GM19452 (cell line): ENCODE results near the gene CADM1.

Experiments used
- ATAC-seq: cut with Tn5 transposase; IDR thresholded peaks from one replicate; pipeline ENCODE4 v1.9.1; 2021; ENCODE audit not compliant: unreplicated experiment

The CADM1 gene

GRCh38 chr11:115129473-115130289 is 374.5 kb downstream of the CADM1 start:
- ATAC-seq: no peak

GRCh38 chr11:115128226-115128625 is 376.0 kb downstream of the CADM1 start:
- no peak for ATAC-seq

DNA sequence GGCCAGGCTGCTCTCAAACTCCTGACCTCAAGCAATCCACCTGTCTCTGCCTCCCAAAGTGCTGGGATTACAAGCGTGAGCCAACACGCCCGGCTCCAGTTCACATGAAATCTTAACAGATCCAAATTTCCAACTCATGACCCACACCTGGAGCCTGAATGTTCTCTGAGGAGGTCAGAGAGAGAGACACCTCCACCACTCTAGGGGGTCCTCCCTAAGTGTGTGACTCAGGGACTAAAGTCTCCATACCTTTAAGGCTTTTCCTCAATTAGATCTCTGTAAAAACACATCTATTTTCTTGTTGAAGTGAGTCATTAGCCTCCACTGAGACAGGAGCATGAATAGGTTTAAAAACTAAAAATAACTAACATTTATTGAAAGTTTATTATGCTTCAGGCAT is 376.4 kb downstream of the CADM1 start:
- no peak for ATAC-seq

DNA sequence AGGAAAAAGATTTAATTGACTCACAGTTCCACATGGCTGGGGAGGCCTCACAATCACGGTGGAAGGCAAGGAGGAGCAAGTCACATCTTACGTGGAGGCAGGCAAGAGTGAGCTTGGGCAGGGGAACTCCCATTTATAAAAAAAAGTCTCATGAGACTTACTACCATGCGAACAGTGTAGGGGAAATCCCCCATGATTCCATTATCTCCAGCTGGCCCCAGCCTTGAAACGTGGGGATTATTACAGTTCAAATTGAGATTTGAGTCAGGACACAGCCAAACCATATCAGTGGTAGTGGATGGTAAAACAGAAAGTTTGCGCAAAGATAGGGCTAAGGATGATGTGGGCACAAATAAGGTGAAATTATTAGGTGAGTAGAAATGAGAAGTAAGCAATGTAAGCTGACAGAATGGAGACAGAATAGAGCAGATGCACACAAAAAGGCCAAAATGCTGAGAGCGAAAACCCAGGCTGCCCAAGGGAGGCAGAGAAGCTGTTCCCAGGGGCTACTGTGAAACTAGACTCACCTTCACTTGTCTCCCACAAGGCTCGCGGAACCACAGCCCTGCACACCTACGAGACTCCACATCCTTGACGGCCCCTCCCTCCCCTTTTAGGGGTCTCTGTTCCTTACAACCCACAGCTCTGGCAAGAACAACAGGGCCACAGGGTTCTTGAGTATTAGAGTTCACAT is 377.6 kb downstream of the CADM1 start:
- ATAC-seq: peak; percentile 56

DNA sequence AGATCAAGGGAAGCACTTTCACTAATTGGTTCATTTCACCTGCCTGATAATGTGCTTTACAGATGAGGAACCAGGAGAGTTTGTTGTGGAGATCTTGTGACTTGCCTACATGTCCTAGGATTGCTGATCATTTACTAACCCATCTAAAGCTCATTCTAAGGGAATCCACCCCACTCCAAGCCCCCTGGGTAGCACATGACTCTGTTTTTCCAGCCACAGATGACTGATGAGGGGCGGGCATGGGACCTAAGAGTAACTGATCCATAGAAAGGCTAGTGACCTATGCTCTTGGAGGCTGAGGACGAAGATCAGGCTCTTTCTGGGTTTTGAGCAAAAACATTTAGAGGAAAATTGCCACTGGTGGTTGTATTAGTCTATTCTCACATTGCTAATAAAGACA is 378.1 kb downstream of the CADM1 start:
- no peak for ATAC-seq

GRCh38 chr11:115124786-115125185 is 379.4 kb downstream of the CADM1 start:
- ATAC-seq: no peak

GRCh38 chr11:115123641-115124040 is 380.6 kb downstream of the CADM1 start:
- ATAC-seq: no peak

DNA sequence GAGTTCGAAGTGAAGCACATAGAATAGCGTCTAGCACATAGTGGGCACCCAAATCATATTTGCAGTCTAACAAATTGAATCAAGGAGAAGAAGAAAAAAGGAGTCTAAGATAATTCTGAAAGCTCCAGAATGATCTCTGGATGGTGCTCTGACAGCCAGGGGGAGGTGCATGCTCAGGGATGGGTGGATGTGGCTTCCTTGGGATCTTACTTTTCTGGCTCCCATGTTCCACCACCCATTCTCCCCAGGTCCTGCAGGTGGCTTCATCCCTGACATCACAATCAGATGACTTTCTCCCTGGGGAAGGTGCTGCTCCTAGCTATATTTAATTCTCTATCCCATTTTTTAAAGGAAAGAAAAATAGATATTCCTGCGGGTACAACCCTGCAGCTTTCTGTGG is 381.9 kb downstream of the CADM1 start:
- ATAC-seq: no peak
